K562 (cell line): ENCODE measurements around the gene SERHL2.

Source experiments
- HNRNPK ChIP-seq: fragments of 200-400 bp; formaldehyde crosslinking; IDR thresholded peaks from one replicate; pipeline ENCODE4 v1.6.1; 2018; ENCODE audit warnings: mild to moderate bottlenecking, low read depth, low read length; ENCODE audit not compliant: poor library complexity, severe bottlenecking
- RAD21 ChIP-seq, 2 experiments: fragments of 250-450 bp in 1 of 2; fragments of 450-650 bp in 1 of 2; sonication (Bioruptor Pico) in 1 of 2; formaldehyde crosslinking in 1 of 2; IDR thresholded peaks in 1 of 2; conservative IDR thresholded peaks in 1 of 2; 2 replicates each; pipeline versions ENCODE4 v1.4.0 to v1.8.0; 2020 to 2022; ENCODE audit warnings: mild to moderate bottlenecking in 2 of 2, moderate library complexity in 1 of 2
- TF ChIP-seq, protein P1 (sequence below): fragments of 200-800 bp; sonication (Bioruptor generic); IDR thresholded peaks from 2 replicates; pipeline ENCODE4 v1.6.1; 2017; ENCODE audit warnings: missing genetic modification characterization, missing compliant biosample characterization
- TF ChIP-seq, protein P2 (sequence below), 3 experiments: IDR thresholded peaks in 2 of 3; conservative IDR thresholded peaks in 1 of 3; 2 replicates each; pipeline ENCODE4 v1.5.1; 2011 to 2012; ENCODE audit warnings: low read length in 3 of 3, mild to moderate bottlenecking in 3 of 3, control low read depth in 2 of 3, improper control_type of control experiment in 1 of 3, inconsistent platforms in 1 of 3, low read depth in 1 of 3, mixed read lengths in 1 of 3, moderate library complexity in 1 of 3; ENCODE audit not compliant: insufficient read depth in 2 of 3

DNA sequence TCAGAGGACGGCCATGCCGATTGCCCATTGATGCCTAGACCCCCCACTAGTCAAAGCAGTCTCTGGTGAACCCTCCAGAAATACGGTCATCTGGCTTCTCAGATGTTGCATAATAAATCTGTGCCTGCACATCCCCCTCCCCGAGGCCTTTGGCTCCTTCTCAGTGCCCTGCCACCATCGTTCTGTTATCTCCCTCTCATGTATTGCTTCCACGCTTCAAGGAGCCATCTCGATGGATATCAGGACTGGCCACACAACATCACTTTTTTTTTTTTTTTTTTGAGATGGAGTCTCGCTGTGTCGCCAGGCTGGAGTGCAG, 32.6 kb upstream of the SERHL2 start:
- TF ChIP-seq, protein P1, sequence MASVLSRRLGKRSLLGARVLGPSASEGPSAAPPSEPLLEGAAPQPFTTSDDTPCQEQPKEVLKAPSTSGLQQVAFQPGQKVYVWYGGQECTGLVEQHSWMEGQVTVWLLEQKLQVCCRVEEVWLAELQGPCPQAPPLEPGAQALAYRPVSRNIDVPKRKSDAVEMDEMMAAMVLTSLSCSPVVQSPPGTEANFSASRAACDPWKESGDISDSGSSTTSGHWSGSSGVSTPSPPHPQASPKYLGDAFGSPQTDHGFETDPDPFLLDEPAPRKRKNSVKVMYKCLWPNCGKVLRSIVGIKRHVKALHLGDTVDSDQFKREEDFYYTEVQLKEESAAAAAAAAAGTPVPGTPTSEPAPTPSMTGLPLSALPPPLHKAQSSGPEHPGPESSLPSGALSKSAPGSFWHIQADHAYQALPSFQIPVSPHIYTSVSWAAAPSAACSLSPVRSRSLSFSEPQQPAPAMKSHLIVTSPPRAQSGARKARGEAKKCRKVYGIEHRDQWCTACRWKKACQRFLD = no peak
- TF ChIP-seq RAD21 (CRISPR knock-in tag; conservative IDR thresholded peaks at IDR 0.05 in 1 of 2, IDR thresholded peaks at IDR 0.05 in 1 of 2) (no peak), HNRNPK (no peak)
- TF ChIP-seq, protein P2, sequence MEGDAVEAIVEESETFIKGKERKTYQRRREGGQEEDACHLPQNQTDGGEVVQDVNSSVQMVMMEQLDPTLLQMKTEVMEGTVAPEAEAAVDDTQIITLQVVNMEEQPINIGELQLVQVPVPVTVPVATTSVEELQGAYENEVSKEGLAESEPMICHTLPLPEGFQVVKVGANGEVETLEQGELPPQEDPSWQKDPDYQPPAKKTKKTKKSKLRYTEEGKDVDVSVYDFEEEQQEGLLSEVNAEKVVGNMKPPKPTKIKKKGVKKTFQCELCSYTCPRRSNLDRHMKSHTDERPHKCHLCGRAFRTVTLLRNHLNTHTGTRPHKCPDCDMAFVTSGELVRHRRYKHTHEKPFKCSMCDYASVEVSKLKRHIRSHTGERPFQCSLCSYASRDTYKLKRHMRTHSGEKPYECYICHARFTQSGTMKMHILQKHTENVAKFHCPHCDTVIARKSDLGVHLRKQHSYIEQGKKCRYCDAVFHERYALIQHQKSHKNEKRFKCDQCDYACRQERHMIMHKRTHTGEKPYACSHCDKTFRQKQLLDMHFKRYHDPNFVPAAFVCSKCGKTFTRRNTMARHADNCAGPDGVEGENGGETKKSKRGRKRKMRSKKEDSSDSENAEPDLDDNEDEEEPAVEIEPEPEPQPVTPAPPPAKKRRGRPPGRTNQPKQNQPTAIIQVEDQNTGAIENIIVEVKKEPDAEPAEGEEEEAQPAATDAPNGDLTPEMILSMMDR (IDR thresholded peaks at IDR 0.05 in 2 of 3, conservative IDR thresholded peaks at IDR 0.05 in 1 of 3; ENCODE audit: insufficient read depth in 2 of 3, low read depth in 1 of 3, low read length in 3 of 3) = no peak
